SK-N-SH (cell line): Measurements from ENCODE around the gene SSR1. TPM values are rescaled to one million over a fixed set of nuclear protein-coding genes. Genes with fewer than 3 reads are reported as not detected.

Experiments
- CTCF ChIA-PET: fragments of 300-600, 350-600 bp; formaldehyde crosslinking; extraction: SDS; loops from one replicate; lab custom pipeline; 2021; lab: Yijun Ruan, JAX
- POLR2A ChIA-PET: fragments of 350-600 bp; sonication (Branson Sonifier 250); formaldehyde crosslinking; extraction: SDS; loops from one replicate; lab custom pipeline; 2020; ENCODE audit warnings: antibody characterized with exemption, inconsistent platforms; lab: Yijun Ruan, JAX
- DNase-seq: peaks from one replicate; pipeline ENCODE4 v3.0.0; 2012
- H2AFZ ChIP-seq: fragments of 200-600 bp; sonication (generic); 2 replicates; pipeline ENCODE4 v1.8.1; 2016; ENCODE audit warnings: antibody characterized with exemption, mild to moderate bottlenecking, low read depth
- H3F3A ChIP-seq: fragments of 200-600 bp; sonication (generic); replicated peaks from 2 replicates; pipeline ENCODE3; 2016; ENCODE audit warnings: antibody characterized with exemption, mild to moderate bottlenecking; ENCODE audit not compliant: insufficient read depth
- H3K27ac ChIP-seq, 2 experiments: fragments of 200-500 bp in 1 of 2; fragments of 200-600 bp in 1 of 2; sonication (Bioruptor generic) in 1 of 2; sonication (generic), shearing (Covaris generic) in 1 of 2; 2 replicates each; pipeline versions ENCODE4 v1.5.1 to v1.6.1; 2014 to 2016; ENCODE audit warnings: low read depth in 2 of 2, inconsistent platforms in 1 of 2, low read length in 1 of 2, mild to moderate bottlenecking in 1 of 2, mixed read lengths in 1 of 2
- H3K27me3 ChIP-seq: fragments of 200-600 bp; sonication (generic), shearing (Covaris generic); 2 replicates; pipeline ENCODE4 v1.6.1; 2016; ENCODE audit warnings: mixed run types; ENCODE audit not compliant: insufficient read depth
- H3K36me3 ChIP-seq, 2 experiments: fragments of 200-500 bp in 1 of 2; fragments of 200-600 bp in 1 of 2; sonication (Bioruptor generic) in 1 of 2; sonication (generic) in 1 of 2; replicated peaks in 1 of 2; 2 replicates each; pipeline versions ENCODE3 to v1.5.1; 2014 to 2016; ENCODE audit warnings: low read length in 1 of 2, mild to moderate bottlenecking in 1 of 2; ENCODE audit not compliant: insufficient read depth in 2 of 2, control insufficient read depth in 1 of 2
- H3K4me1 ChIP-seq, 2 experiments: fragments of 200-500 bp in 1 of 2; fragments of 200-600 bp in 1 of 2; sonication (Bioruptor generic) in 1 of 2; sonication (generic), shearing (Covaris generic) in 1 of 2; 2 replicates each; pipeline versions ENCODE4 v1.5.1 to v1.6.1; 2014 to 2016; ENCODE audit warnings: low read depth in 1 of 2, low read length in 1 of 2, mixed run types in 1 of 2; ENCODE audit not compliant: insufficient read depth in 2 of 2, control insufficient read depth in 1 of 2
- H3K4me2 ChIP-seq: fragments of 200-600 bp; sonication (generic), shearing (Covaris generic); 2 replicates; pipeline ENCODE4 v1.6.1; 2017; ENCODE audit warnings: mixed run types
- H3K4me3 ChIP-seq, 2 experiments: fragments of 200-500 bp in 1 of 2; fragments of 200-600 bp in 1 of 2; sonication (Bioruptor generic) in 1 of 2; sonication (generic), shearing (Covaris generic) in 1 of 2; 2 replicates each; pipeline versions ENCODE4 v1.5.1 to v1.8.1; 2014 to 2016; ENCODE audit warnings: low read depth in 2 of 2, inconsistent platforms in 1 of 2, low read length in 1 of 2, mild to moderate bottlenecking in 1 of 2, mixed read lengths in 1 of 2, moderate library complexity in 1 of 2
- H3K79me2 ChIP-seq: fragments of 200-600 bp; sonication (generic); 2 replicates; pipeline ENCODE4 v1.8.1; 2017; ENCODE audit warnings: mild to moderate bottlenecking; ENCODE audit not compliant: insufficient read depth
- H3K9ac ChIP-seq: fragments of 200-600 bp; sonication (generic); 2 replicates; pipeline ENCODE4 v1.6.1; 2017; ENCODE audit warnings: mixed run types
- H3K9me2 ChIP-seq: fragments of 200-600 bp; sonication (generic); 2 replicates; pipeline ENCODE4 v1.6.1; 2017; ENCODE audit warnings: mixed run types
- H3K9me3 ChIP-seq: fragments of 200-600 bp; sonication (generic); 2 replicates; pipeline ENCODE4 v1.6.1; 2017; ENCODE audit warnings: mixed run types, mild to moderate bottlenecking, moderate library complexity
- H4K20me1 ChIP-seq: fragments of 200-600 bp; sonication (generic); 2 replicates; pipeline ENCODE4 v1.6.1; 2017; ENCODE audit warnings: mild to moderate bottlenecking, mixed run types; ENCODE audit not compliant: insufficient read depth
- CHD2 ChIP-seq: fragments of 150-350 bp; IDR thresholded peaks from 2 replicates; pipeline ENCODE4 v1.6.1; 2018; ENCODE audit warnings: low read length; ENCODE audit not compliant: partially characterized antibody
- ELF1 ChIP-seq: IDR thresholded peaks from 2 replicates; pipeline ENCODE4 v1.4.0; 2012
- EP300 ChIP-seq, 2 experiments: IDR thresholded peaks; 2 replicates each; pipeline versions ENCODE4 v1.4.0 to v1.6.1; 2012; ENCODE audit warnings: borderline replicate concordance in 1 of 2, low read depth in 1 of 2, low read length in 1 of 2
- EZH2phosphoT487 ChIP-seq: fragments of 200-600 bp; sonication (generic); IDR thresholded peaks from 2 replicates; pipeline ENCODE4 v1.6.1; 2017; ENCODE audit warnings: low read depth, mixed run types, mild to moderate bottlenecking, antibody characterized with exemption, moderate library complexity, borderline replicate concordance
- FOXJ3 ChIP-seq: sonication (generic); formaldehyde crosslinking; IDR thresholded peaks from 2 replicates; pipeline ENCODE4 v1.5.1; 2020; ENCODE audit warnings: mild to moderate bottlenecking, missing genetic modification reagents
- FOXM1 ChIP-seq: IDR thresholded peaks from 2 replicates; pipeline ENCODE4 v1.4.0; 2012; ENCODE audit warnings: low read depth, mild to moderate bottlenecking
- GABPA ChIP-seq: IDR thresholded peaks from 2 replicates; pipeline ENCODE4 v1.4.0; 2012; ENCODE audit warnings: low read depth, mild to moderate bottlenecking
- IRF3 ChIP-seq: fragments of 150-350 bp; IDR thresholded peaks from 2 replicates; pipeline ENCODE4 v1.6.1; 2016; ENCODE audit warnings: mild to moderate bottlenecking, low read depth, low read length
- MAX ChIP-seq: IDR thresholded peaks from 2 replicates; pipeline ENCODE4 v1.4.0; 2012; ENCODE audit warnings: low read depth
- MXI1 ChIP-seq: IDR thresholded peaks from 2 replicates; pipeline ENCODE4 v1.6.1; 2012; ENCODE audit warnings: mild to moderate bottlenecking, low read depth, low read length, improper control_type of control experiment
- NRF1 ChIP-seq: IDR thresholded peaks from 2 replicates; pipeline ENCODE4 v1.6.1; 2012; ENCODE audit warnings: low read depth, mild to moderate bottlenecking, low read length
- POLR2AphosphoS5 ChIP-seq: IDR thresholded peaks from 2 replicates; pipeline ENCODE4 v1.6.1; 2012; ENCODE audit warnings: low read depth, low read length
- RCOR1 ChIP-seq: fragments of 150-350 bp; IDR thresholded peaks from 2 replicates; pipeline ENCODE4 v1.6.1; 2017; ENCODE audit warnings: antibody characterized with exemption, low read length
- REST ChIP-seq: IDR thresholded peaks from 2 replicates; pipeline ENCODE4 v1.6.1; 2012; ENCODE audit warnings: mild to moderate bottlenecking, low read depth, low read length, moderate library complexity
- SIN3A ChIP-seq: IDR thresholded peaks from 2 replicates; pipeline ENCODE4 v1.6.1; 2012; ENCODE audit warnings: low read depth, mild to moderate bottlenecking, low read length, moderate library complexity, borderline replicate concordance
- TAF1 ChIP-seq: IDR thresholded peaks from 2 replicates; pipeline ENCODE4 v1.6.1; 2012; ENCODE audit warnings: low read depth, mild to moderate bottlenecking, low read length, moderate library complexity, borderline replicate concordance
- TEAD4 ChIP-seq: IDR thresholded peaks from 2 replicates; pipeline ENCODE4 v1.4.0; 2012; ENCODE audit warnings: mild to moderate bottlenecking, borderline replicate concordance; ENCODE audit not compliant: insufficient read depth
- USF1 ChIP-seq: IDR thresholded peaks from 2 replicates; pipeline ENCODE4 v1.4.0; 2012; ENCODE audit warnings: low read depth, borderline replicate concordance
- USF2 ChIP-seq: fragments of 150-350 bp; IDR thresholded peaks from 2 replicates; pipeline ENCODE4 v1.6.1; 2017; ENCODE audit warnings: antibody characterized with exemption, low read length, low read depth, borderline replicate concordance
- YY1 ChIP-seq: IDR thresholded peaks from 2 replicates; pipeline ENCODE4 v1.4.0; 2012; ENCODE audit warnings: low read depth, mild to moderate bottlenecking
- ZBTB33 ChIP-seq: IDR thresholded peaks from 2 replicates; pipeline ENCODE4 v1.4.0; 2012; ENCODE audit warnings: low read depth, borderline replicate concordance
- WGBS: methylation state at CpG from one replicate; pipeline ENCODE4 v1.1.6; 2017; ENCODE audit warnings: low lambda C conversion rate; 5-methylcytosine and 5-hydroxymethylcytosine counted together
- polyA plus RNA-seq, 3 experiments: library from polyadenylated mRNA; depleted of rRNA; stranded (reverse); fragments of >200 nt; gene quantifications; 2 replicates each; pipeline ENCODE4 v1.2.3, GENCODE V29; 2012

SSR1 gene
- 50.7 and 60.2 TPM in 2 replicates for polyA plus RNA-seq (2012; rRNA removed)
- 76.1 and 95.5 TPM in 2 replicates for polyA plus RNA-seq (2012; cell fraction: cytosol; rRNA removed)
- polyA plus RNA-seq (2012; cell fraction: nucleus; rRNA removed): 17.6 and 29.5 TPM in 2 replicates

- CTCF ChIA-PET: interaction anchor here (1.1 to 2.4 kb wide), 3 partner anchors 11 to 77 kb away, joined by 3 to 10 read pairs (median 4); partner anchors contain the start of genes CAGE1 and RIOK1
- peaks cover 17% of the 10 kb centered on the region; the same call in 1 of the 2 replicates for H4K20me1 ChIP-seq
Observed at GRCh38 chr6:7312616-7313504, at the start of gene SSR1. SSR1 (minus strand) TSS chr6:7313199; CDS start chr6:7313120, 79 bp downstream.

More at GRCh38 chr6:7312616-7313504, at the start of gene SSR1:
- H3K27me3 ChIP-seq: no peaks in the 10 kb centered on the region
- peaks cover 3% of the 10 kb centered on the region for H3F3A ChIP-seq
- H3K27ac ChIP-seq: peak within 1 kb of the TSS; percentile 89 to 97
- H3K4me2 ChIP-seq: peak within 1 kb of the TSS; percentile 93
- TF ChIP-seq EP300 (IDR thresholded peaks at IDR 0.05; ENCODE audit: borderline replicate concordance in 1 of 2, low read depth in 1 of 2, low read length in 1 of 2) (no peak), IRF3 (no peak), YY1 (peak; percentile 89), FOXJ3 (CRISPR knock-in tag) (no peak), EZH2phosphoT487 (no peak), ZBTB33 (peak; percentile 97), ELF1 (peak; percentile 74), REST (no peak), GABPA (peak; percentile 58), SIN3A (peak; percentile 70; the same call in 1 of the 2 replicates), NRF1 (peak; percentile 52), FOXM1 (no peak), CHD2 (peak; percentile 99), TAF1 (peak; percentile 69), TEAD4 (no peak), USF1 (peak; percentile 97), MAX (peak; percentile 94), MXI1 (peak; percentile 93), RCOR1 (no peak), USF2 (peak; percentile 80), POLR2AphosphoS5 (peak; percentile 82)
- DNase-seq: peak; percentile 99
- peaks cover 50% of the 10 kb centered on the region for H3K79me2 ChIP-seq
- peak within 1 kb of the TSS; percentile 75 to 98 for H3K4me3 ChIP-seq
- peak within 1 kb of the TSS; percentile 92 for H3K9ac ChIP-seq
- 3% methylated on average over 31 of the region's 83 CpGs for WGBS
- peaks cover 19 to 31% of the 10 kb centered on the region in 2 experiments for H3K36me3 ChIP-seq
- peak within 1 kb of the TSS; percentile 97 for H2AFZ ChIP-seq
- POLR2A ChIA-PET: interaction anchor here (2.4 kb wide), 1 partner anchor 77 kb away, joined by 11 read pairs; the partner anchor contains the start of genes CAGE1 and RIOK1
- H3K9me2 ChIP-seq: no peaks in the 10 kb centered on the region
- H3K9me3 ChIP-seq: no peaks in the 10 kb centered on the region
- peaks cover 0 to 9% of the 10 kb centered on the region in 2 experiments; a peak in 3 of 4 replicates for H3K4me1 ChIP-seq
